HG03520 (cell line): Measurements from ENCODE around the gene PCSK7.

Experiments
- ATAC-seq: cut with Tn5 transposase; IDR thresholded peaks from one replicate; pipeline ENCODE4 v1.9.1; 2021; ENCODE audit warnings: mild to moderate bottlenecking, moderate library complexity; ENCODE audit not compliant: unreplicated experiment

PCSK7 gene

GRCh38 chr11:117232092-117232878 is 412 bp upstream of the PCSK7 start, which contains the start of gene RNF214:
Gene RNF214, plus strand, starts transcription at chr11:117232671. Its CDS starts 1,602 bp downstream, at chr11:117234273.
- ATAC-seq: peak; percentile 68

- ATAC-seq: no peak
These were observed 653 bp downstream of the PCSK7 start for GRCh38 chr11:117230999-117231841.

GRCh38 chr11:117230286-117230961 is 1.4 kb downstream of the PCSK7 start:
- ATAC-seq: no peak

GRCh38 chr11:117229931-117230285 is 2.0 kb downstream of the PCSK7 start:
- no peak for ATAC-seq

- no peak for ATAC-seq
These were observed 2.5 kb downstream of the PCSK7 start for GRCh38 chr11:117229411-117229810.

GRCh38 chr11:117228091-117228490 is 3.8 kb downstream of the PCSK7 start:
- ATAC-seq: no peak

GRCh38 chr11:117226388-117227385 is 5.2 kb downstream of the PCSK7 start:
- ATAC-seq: no peak

- ATAC-seq: no peak
These were observed 6.2 kb downstream of the PCSK7 start for GRCh38 chr11:117225553-117226170.

GRCh38 chr11:117223741-117224689 is 7.9 kb downstream of the PCSK7 start:
- no peak for ATAC-seq

GRCh38 chr11:117222991-117223740 is 8.7 kb downstream of the PCSK7 start:
- no peak for ATAC-seq

GRCh38 chr11:117221775-117222517 is 9.9 kb downstream of the PCSK7 start:
- no peak for ATAC-seq

- no peak for ATAC-seq
These were observed 10.7 kb downstream of the PCSK7 start for GRCh38 chr11:117220999-117221774.

GRCh38 chr11:117220568-117220967 is 11.3 kb downstream of the PCSK7 start:
- ATAC-seq: no peak

- no peak for ATAC-seq
These were observed 11.9 kb downstream of the PCSK7 start for GRCh38 chr11:117219995-117220394.

GRCh38 chr11:117219455-117219854 is 12.4 kb downstream of the PCSK7 start:
- ATAC-seq: no peak

- no peak for ATAC-seq
These were observed 12.9 kb downstream of the PCSK7 start for GRCh38 chr11:117219001-117219400.
